ENCODE results near the gene DNMT1.

Gene DNMT1

DNA sequence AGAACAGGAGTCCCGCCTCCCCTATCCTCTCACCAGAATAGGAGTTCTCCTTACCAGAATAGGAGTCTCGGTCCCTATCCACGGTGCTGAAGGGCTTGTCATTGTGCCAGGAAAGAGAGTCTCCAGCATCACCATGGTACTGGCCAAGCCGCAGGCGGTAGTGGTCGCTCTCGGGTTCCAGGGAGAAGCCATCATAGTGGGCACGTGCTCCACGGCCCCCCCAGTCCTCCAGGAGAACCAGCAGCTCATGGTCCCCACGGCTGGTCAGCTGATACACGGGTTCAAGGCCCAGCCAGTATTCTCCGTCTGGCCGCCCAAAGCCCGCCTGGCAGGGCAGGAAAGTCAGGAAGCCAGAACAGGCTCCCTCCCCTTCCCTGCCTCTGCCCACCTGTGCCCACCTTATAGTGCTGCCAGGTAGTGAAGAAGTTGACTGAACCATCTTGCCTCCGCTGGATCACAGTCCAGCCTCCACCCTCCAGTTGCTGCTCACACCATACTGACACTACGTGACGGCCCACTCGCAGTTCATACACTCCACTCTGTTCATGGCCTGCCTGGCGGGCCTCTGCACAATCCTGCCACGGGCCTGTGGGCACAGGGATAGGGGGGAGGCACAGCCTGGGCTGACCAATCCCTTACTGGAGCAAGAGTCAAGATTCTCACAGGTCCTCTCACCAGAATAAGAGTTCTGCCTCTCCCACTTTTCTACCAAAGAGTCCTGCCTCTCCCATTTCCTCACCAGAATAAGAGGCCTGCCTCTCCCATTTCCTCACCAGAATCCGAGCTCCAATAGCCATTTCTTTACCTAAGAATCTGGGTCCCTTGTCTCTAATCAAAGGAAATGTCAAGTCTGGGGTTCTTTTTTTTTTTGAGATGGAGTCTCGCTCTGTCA is 101.2 kb downstream of the DNMT1 start:
- no peak for DNase-seq (ENCODE audit: low spot score)

- no peak for DNase-seq (ENCODE audit: low spot score)
Observed at GRCh38 chr19:10092648-10093294, 102.0 kb downstream of the DNMT1 start.

DNA sequence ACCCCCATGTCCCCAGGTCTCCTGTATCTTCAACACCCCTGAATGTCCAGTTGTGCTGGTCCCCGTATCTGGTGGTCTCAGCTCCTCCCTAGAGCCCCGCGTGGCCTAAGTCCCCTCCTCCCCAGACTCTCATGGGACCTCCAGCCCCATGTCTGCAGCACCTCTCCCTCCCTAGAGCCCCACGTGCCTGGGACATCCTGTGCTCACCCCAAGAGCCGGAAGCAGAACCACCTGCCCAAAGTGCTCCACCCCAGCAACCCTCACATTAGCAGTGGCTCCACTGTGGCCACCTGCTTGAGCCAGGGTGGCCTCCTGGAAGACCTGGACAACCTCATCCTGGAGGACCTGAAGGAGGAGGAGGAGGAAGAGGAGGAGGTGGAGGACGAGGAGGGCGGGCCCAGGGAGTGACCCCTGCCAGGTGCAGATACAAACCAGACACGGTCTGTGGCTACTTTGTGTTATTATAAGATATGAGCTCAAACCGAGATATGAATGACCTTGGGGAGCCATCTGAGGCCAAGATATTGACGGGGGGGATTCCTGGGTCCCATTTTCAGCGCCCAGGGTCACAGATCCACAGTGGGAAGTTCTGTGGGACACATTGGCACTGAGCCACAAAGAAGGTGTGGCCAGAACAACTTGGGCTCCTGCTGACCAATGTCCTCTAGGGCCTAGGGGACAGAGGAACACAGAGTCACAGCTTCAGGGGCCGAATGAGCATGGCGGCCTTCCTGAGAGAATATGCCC is 102.7 kb downstream of the DNMT1 start:
- DNase-seq (ENCODE audit: low spot score), result no peak

DNA sequence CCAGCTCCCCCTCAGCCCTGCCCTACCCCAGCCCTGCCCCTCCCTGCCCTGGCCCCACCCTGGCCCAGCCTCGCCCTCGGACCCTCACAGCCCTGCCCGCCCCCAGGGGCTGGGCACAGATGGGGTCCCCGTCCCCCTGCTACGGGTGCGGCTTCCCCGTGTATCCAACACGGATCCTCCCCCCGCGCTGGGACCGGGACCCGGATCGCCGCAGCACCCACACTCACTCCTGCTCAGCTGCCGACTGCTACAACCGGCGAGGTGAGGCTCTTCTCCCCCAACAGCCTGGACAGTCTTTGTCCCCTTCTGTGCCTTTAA is 103.4 kb downstream of the DNMT1 start:
- no peak for DNase-seq (ENCODE audit: low spot score)

- no peak for DNase-seq (ENCODE audit: low spot score)
Observed at GRCh38 chr19:10089801-10090375, 104.9 kb downstream of the DNMT1 start.

DNA sequence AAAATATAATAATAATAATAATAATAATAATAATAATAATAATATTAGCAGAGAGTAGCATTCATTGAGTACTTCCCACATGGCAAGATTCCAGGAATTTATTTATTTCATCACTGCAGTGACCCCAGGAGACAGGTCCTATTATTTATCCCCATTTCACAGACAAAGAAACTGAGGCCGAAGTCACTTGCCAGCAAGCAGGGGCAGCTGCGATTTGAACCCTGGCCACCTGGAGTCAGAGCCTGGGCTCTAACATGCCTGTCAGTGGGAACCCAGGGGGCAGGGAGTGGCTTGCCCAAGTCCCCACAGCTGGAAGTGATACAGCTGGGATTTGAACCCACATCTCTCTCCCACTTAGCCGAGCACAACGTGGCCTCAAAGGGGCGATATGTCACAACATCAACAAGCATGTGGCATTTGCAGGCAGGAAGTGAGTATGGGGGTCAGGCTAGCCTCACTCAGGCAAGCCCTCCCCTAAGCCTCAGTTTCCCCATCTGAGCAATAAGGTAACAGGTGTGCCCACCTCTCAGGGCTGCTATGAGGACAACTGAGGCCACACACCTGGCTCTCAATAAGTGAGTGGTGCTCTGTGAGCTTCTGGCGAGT is 105.7 kb downstream of the DNMT1 start:
- no peak for DNase-seq (ENCODE audit: low spot score)

DNA sequence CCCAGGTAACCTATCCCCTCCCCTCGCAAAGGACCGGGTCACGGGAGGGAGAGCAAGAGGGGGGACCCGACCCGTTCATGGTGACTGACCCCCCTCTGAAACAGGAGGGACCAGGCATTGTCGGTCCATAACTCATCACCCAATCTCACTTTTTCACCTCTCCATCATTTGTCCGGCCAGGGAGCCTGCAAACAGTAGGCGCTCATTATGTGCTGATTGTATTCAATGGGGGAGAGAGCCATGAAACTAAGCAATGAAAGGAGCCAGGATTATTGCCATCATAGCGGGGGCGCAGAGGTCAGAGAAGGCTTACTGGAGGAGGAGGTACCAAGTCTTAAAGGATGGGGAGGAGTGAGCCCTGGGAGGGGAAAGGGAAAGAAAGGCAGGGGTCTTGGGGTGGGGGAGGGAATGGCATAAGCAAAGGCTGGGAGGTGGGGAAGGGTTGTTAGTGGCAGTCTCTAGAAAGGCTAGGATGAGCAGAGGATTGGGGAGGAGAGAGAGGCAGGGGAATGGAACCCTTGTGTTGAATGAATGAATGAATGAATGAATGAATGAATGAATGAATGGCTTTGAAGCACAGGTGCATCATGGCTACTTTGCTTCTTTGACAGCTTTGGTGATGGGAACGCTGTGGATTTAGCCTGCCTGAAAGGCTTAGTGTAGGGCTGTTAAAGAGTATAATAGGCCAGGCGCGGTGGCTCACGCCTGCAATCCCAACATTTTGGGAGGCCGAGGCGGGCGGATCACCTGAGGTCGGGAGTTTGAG is 107.3 kb downstream of the DNMT1 start:
- no peak for DNase-seq (ENCODE audit: low spot score)

DNA sequence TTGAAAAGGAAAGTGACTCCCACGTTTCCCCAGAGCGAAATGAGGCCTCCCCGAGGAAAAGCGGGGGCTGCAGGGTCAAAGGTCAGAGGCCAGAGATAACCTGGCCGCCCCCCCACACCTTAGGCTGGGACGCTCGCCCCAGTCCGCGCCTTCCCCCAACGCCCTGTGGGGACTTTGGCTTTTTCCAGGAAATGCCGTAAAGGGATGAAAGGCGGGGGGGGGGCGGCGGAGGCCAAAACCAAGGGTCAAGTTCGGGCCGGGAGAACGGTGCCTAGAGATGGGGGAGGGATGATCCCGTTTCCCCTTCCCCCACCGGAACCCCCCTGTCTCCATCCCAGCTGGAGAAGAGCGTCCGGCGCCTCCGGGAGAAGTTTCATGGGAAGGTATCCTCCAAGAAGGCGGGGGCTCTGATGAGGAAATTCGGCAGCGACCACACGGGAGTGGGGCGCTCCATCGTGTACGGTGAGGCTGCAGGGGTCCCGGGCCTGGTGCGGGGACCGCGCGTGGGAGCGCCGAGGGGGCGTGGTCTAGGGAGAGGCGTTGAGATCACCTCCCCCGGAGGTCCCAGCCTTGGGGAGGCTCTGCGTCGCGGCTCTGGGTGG is 108.1 kb downstream of the DNMT1 start:
- no peak for DNase-seq (ENCODE audit: low spot score)

DNA sequence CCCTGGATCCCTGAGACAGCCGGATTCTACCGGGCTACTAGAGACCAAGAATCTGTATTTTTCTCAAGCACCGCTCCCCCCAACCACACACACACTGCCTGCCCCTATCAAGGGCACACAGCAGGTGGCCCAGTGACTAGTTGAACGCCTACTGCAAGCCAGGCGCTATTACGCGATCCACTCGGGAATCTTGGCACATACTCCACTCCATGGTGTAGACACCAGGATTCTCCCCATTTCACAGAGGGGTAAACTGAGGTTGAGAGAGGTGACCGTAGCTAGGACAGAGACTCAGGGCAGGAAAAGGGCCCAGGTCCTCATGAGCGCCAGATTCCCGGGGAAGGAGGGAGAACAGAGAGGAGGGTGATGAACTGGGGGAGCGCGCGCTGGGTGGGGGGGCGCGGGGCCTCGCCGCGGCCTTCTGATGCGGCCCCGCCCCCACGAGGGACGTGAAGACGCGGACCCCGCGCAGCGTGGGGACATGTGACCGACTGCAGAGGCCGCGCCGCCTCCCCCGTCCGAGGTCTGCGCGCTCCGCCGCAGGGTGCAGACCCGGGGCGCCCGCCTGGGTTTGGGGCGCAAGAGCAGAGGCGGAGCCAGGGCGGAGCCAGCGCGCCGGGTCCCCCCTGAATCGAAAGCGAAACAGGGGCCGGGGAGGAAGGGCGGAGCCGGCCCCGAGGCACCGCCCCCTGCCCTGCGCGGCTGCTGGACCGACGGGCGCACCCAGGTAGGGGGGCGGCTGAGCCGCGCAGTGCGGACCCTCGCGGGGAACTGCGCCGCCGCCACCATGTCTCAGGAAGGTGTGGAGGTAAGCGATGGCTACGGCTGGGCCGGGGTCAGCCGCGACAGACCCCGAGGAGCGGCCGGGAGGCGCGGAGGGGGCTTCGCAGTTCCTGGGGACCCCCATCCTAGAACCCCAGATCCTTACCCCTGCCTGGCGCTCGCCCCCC is 108.8 kb downstream of the DNMT1 start, which contains the start of gene SHFL:
TSS of gene SHFL (plus strand) at position 677 of the 950 bp plus-strand sequence. CDS start at position 788, 111 bp downstream.
- DNase-seq (ENCODE audit: low spot score), result peak; percentile 93

GRCh38 chr19:10084803-10085202 is 110.0 kb downstream of the DNMT1 start:
- DNase-seq (ENCODE audit: low spot score), result no peak

- no peak for DNase-seq (ENCODE audit: low spot score)
Observed at GRCh38 chr19:10083911-10084310, 110.8 kb downstream of the DNMT1 start.

Measured in AG20443 (cell line).